Measurements from ENCODE around the gene CIC. TPM values are rescaled to one million over a fixed set of nuclear protein-coding genes. Genes with fewer than 3 reads are reported as not detected.

The CIC gene
- polyA plus RNA-seq, 1 donor: 46.0 TPM

GRCh38 chr19:42288881-42289555 lies 20.0 kb downstream of the CIC start:
- no peak for DNase-seq

GRCh38 chr19:42289556-42290041 lies 20.5 kb downstream of the CIC start:
- no peak for DNase-seq

GRCh38 chr19:42290136-42290522 lies 21.1 kb downstream of the CIC start:
- no peak for DNase-seq

GRCh38 chr19:42290523-42291434 lies 21.7 kb downstream of the CIC start:
- DNase-seq: no peak

GRCh38 chr19:42291435-42291810 lies 22.4 kb downstream of the CIC start:
- DNase-seq: no peak

GRCh38 chr19:42292042-42292960 lies 23.2 kb downstream of the CIC start:
- no peak for DNase-seq

GRCh38 chr19:42292963-42293362 lies 23.9 kb downstream of the CIC start:
- no peak for DNase-seq

- DNase-seq: no peak
Observed at GRCh38 chr19:42293540-42293939, 24.5 kb downstream of the CIC start.

- no peak for DNase-seq
Observed at GRCh38 chr19:42293948-42294347, 24.9 kb downstream of the CIC start.

GRCh38 chr19:42294471-42295137 lies 25.6 kb downstream of the CIC start:
- no peak for DNase-seq

GRCh38 chr19:42295342-42295741 lies 26.3 kb downstream of the CIC start:
- DNase-seq: no peak

- DNase-seq: peak; percentile 74
Observed at GRCh38 chr19:42295831-42296525, 26.9 kb downstream of the CIC start.

GRCh38 chr19:42297039-42297438 lies 28.0 kb downstream of the CIC start:
- no peak for DNase-seq

- no peak for DNase-seq
Observed at GRCh38 chr19:42301646-42302203, 32.7 kb downstream of the CIC start, which contains the start of gene PRR19. Gene PRR19, plus strand, starts transcription at chr19:42302132. Its CDS starts 7,453 bp downstream, at chr19:42309585.

- DNase-seq: no peak
Observed at GRCh38 chr19:42303101-42303464, 34.0 kb downstream of the CIC start.

- DNase-seq: no peak
Observed at GRCh38 chr19:42303876-42304275, 34.8 kb downstream of the CIC start.

- DNase-seq: no peak
Observed at GRCh38 chr19:42306646-42307045, 37.6 kb downstream of the CIC start.

- no peak for DNase-seq
Observed at GRCh38 chr19:42309686-42310085, 40.6 kb downstream of the CIC start.

GRCh38 chr19:42311657-42312056 lies 42.6 kb downstream of the CIC start:
- DNase-seq: no peak

- no peak for DNase-seq
Observed at GRCh38 chr19:42312370-42312769, 43.3 kb downstream of the CIC start.
